A549 (cell line): ENCODE measurements around the gene RBP3.

Experiments used
- CTCF ChIP-seq: fragments of >200 bp; sonication (Bioruptor Twin); formaldehyde crosslinking; IDR thresholded peaks from 3 replicates; pipeline ENCODE4 v1.5.1; 2016
- JUNB ChIP-seq: fragments of >200 bp; sonication (Bioruptor Twin); formaldehyde crosslinking; IDR thresholded peaks from 2 replicates; pipeline ENCODE4 v1.6.1; 2016
- KDM1A ChIP-seq: fragments of 200-600 bp; sonication (generic); IDR thresholded peaks from 2 replicates; pipeline ENCODE4 v1.6.1; 2016; ENCODE audit warnings: low read depth, mild to moderate bottlenecking
- MAFK ChIP-seq: fragments of 450-650 bp; IDR thresholded peaks from 2 replicates; pipeline ENCODE4 v1.6.1; 2014; ENCODE audit not compliant: partially characterized antibody
- MYC ChIP-seq: IDR thresholded peaks from 2 replicates; pipeline ENCODE4 v1.6.1; 2012; ENCODE audit warnings: mild to moderate bottlenecking, inconsistent platforms, low read length, improper control_type of control experiment, borderline replicate concordance
- POLR2A ChIP-seq: IDR thresholded peaks from 2 replicates; pipeline ENCODE4 v1.6.1; 2012; ENCODE audit warnings: mild to moderate bottlenecking, low read length
- RARB ChIP-seq: fragments of 250-450 bp; sonication (Bioruptor Pico); IDR thresholded peaks from 2 replicates; pipeline ENCODE4 v1.8.0; 2021; ENCODE audit warnings: mild to moderate bottlenecking, moderate library complexity
- RNF2 ChIP-seq: fragments of 200-600 bp; sonication (generic); IDR thresholded peaks from 2 replicates; pipeline ENCODE4 v1.6.1; 2016; ENCODE audit warnings: low read depth, mild to moderate bottlenecking, antibody characterized with exemption, moderate library complexity, borderline replicate concordance
- SMC3 ChIP-seq: fragments of >200 bp; sonication (Bioruptor Twin); formaldehyde crosslinking; IDR thresholded peaks from 3 replicates; pipeline ENCODE4 v1.6.1; 2018; ENCODE audit warnings: inconsistent platforms
- TF ChIP-seq, protein P1 (sequence below): IDR thresholded peaks from 2 replicates; pipeline ENCODE4 v1.6.1; 2012

DNA sequence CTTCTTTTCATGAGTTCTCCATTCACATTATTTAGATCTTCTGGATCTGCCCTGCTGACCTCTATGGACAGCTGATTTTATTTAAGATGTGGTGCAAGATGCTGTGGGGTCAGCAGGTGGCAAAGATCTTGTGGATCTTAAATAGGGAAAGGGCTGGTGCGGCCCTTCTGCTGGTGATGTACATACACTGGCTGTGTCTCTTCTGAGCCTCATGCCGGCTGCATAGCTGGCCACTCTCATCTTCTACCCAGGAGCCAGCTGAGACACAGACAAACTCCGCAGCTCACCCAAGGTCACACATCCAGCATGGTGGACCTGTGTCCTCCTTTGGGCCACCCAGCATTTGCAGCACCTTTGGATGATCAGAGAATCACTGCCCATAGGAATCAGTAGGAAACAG, 9.7 kb downstream of the RBP3 start:
- TF ChIP-seq CTCF (no peak), MYC (no peak), RARB (CRISPR knock-in tag) (no peak), SMC3 (no peak), JUNB (no peak), POLR2A (no peak), MAFK (no peak), KDM1A (no peak), RNF2 (no peak)
- TF ChIP-seq, protein P1, sequence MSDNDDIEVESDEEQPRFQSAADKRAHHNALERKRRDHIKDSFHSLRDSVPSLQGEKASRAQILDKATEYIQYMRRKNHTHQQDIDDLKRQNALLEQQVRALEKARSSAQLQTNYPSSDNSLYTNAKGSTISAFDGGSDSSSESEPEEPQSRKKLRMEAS: no peak
